Vagina (tissue), 2 donors: ENCODE data around the gene YIPF6.

Experiments used
- CTCF ChIP-seq, 3 experiments: fragments of 450-650 bp in 2 of 3; fragments of 200-600 bp in 1 of 3; sonication (generic) in 1 of 3; IDR thresholded peaks; one replicate each; pipeline ENCODE4 v1.5.1; 2017 to 2019; ENCODE audit warnings: antibody characterized with exemption in 3 of 3, mild to moderate bottlenecking in 2 of 3, moderate library complexity in 2 of 3
- POLR2A ChIP-seq, 2 donors: fragments of 450-650 bp; IDR thresholded peaks; one replicate each; pipeline ENCODE4 v1.6.1; 2017; ENCODE audit warnings: antibody characterized with exemption in 2 of 2, mild to moderate bottlenecking in 2 of 2, moderate library complexity in 2 of 2
- POLR2AphosphoS5 ChIP-seq, 2 donors: sonication (generic); formaldehyde crosslinking; IDR thresholded peaks; one replicate each; pipeline ENCODE4 v1.9.0; 2017; ENCODE audit warnings: antibody characterized with exemption in 2 of 2, mild to moderate bottlenecking in 2 of 2, low read depth in 1 of 2; ENCODE audit not compliant: insufficient read depth in 1 of 2

GRCh38 chrX:68568136-68568535 is 69.3 kb downstream of the YIPF6 start:
- TF ChIP-seq CTCF (IDR thresholded peaks at IDR 0.05) (no peak), POLR2A (IDR thresholded peaks at IDR 0.05) (no peak), POLR2AphosphoS5 (IDR thresholded peaks at IDR 0.05; ENCODE audit: insufficient read depth in 1 of 2, low read depth in 1 of 2) (no peak)
